A549 treated with DMSO at 1 μM for 4 hours (cell line): ENCODE results near the gene LIME1. TPM values are rescaled to one million over a fixed set of nuclear protein-coding genes. Genes with fewer than 3 reads are reported as not detected.

Experiments used
- total RNA-seq: library from RNA; stranded (reverse); fragments of 200-300 nt; extraction: Qiagen RNA extraction; gene quantifications from 5 replicates; pipeline ENCODE4 v1.2.3, GENCODE V29; 2022; ENCODE audit warnings: low read depth

The LIME1 gene
- 3.4 to 11.6 TPM (median 8.1 TPM) in 5 replicates for total RNA-seq

GRCh38 chr20:63735859-63736718 lies at the start of gene LIME1:
TSS of gene LIME1 (plus strand) at chr20:63736664. CDS start at chr20:63737550, 886 bp downstream.

GRCh38 chr20:63696628-63697356 lies 39.7 kb upstream of the LIME1 start, which contains the start of gene TNFRSF6B:
TSS of gene TNFRSF6B (plus strand) at chr20:63696652. CDS start at chr20:63696768, 116 bp downstream.

GRCh38 chr20:63707558-63708300 lies 28.7 kb upstream of the LIME1 start, which contains the start of the genes ARFRP1 and ZGPAT:
TSS of gene ARFRP1 (minus strand) at chr20:63707976. CDS start at chr20:63707091, 885 bp downstream.
TSS of gene ZGPAT (plus strand) at chr20:63708039. CDS start at chr20:63708581, 542 bp downstream.

GRCh38 chr20:63739130-63740069 lies 2.9 kb downstream of the LIME1 start, which contains the start of gene SLC2A4RG:
TSS of gene SLC2A4RG (plus strand) at chr20:63739776. CDS start at chr20:63739913, 137 bp downstream.

Other genes starting within 250 kb of the LIME1 start
- 128 to 177 TPM (median 145 TPM) in 5 replicates for gene EEF1A2, start 237.6 kb upstream of the LIME1 start, total RNA-seq
- 248 to 342 TPM (median 288 TPM) in 5 replicates for gene PPDPF, start 215.9 kb upstream of the LIME1 start, total RNA-seq
- gene PTK6, start 199.3 kb upstream of the LIME1 start, total RNA-seq: 2.1 to 3.1 TPM (median 2.5 TPM) in 5 replicates
- gene SRMS, start 188.9 kb upstream of the LIME1 start, total RNA-seq: 0.06 TPM in 1 of 5 replicates, not detected in the others
- gene FNDC11, start 182.5 kb upstream of the LIME1 start, total RNA-seq: 0.07 to 0.20 TPM (median 0.16 TPM) in 5 replicates
- gene HELZ2, start 162.4 kb upstream of the LIME1 start, total RNA-seq: 7.3 to 11.0 TPM (median 9.5 TPM) in 5 replicates
- 8.9 to 12.1 TPM (median 11.2 TPM) in 5 replicates for gene GMEB2, start 109.6 kb upstream of the LIME1 start, total RNA-seq
- 7.5 to 11.4 TPM (median 9.0 TPM) in 5 replicates for gene STMN3, start 83.2 kb upstream of the LIME1 start, total RNA-seq
- gene RTEL1, start 78.4 kb upstream of the LIME1 start, total RNA-seq: 5.3 to 8.8 TPM (median 7.0 TPM) in 5 replicates
- 0.81 to 1.1 TPM (median 1.0 TPM) in 4 of 5 replicates, not detected in the other for gene TNFRSF6B, start 40.0 kb upstream of the LIME1 start, total RNA-seq
- gene ARFRP1, start 28.7 kb upstream of the LIME1 start, total RNA-seq: 27.9 to 37.6 TPM (median 32.6 TPM) in 5 replicates
- 24.0 to 30.5 TPM (median 27.2 TPM) in 5 replicates for gene ZGPAT, start 28.6 kb upstream of the LIME1 start, total RNA-seq
- 60.9 to 99.3 TPM (median 87.7 TPM) in 5 replicates for gene SLC2A4RG, start 3.1 kb downstream of the LIME1 start, total RNA-seq
- 0.50 to 0.94 TPM (median 0.77 TPM) in 5 replicates for gene ZBTB46, start 94.6 kb downstream of the LIME1 start, total RNA-seq
- gene ABHD16B, start 124.8 kb downstream of the LIME1 start, total RNA-seq: 0.05 TPM in 1 of 5 replicates, not detected in the others
- 119 to 136 TPM (median 132 TPM) in 5 replicates for gene TPD52L2, start 128.6 kb downstream of the LIME1 start, total RNA-seq
- 26.4 to 31.6 TPM (median 31.2 TPM) in 5 replicates for gene DNAJC5, start 158.5 kb downstream of the LIME1 start, total RNA-seq
- gene UCKL1, start 219.8 kb downstream of the LIME1 start, total RNA-seq: 22.8 to 34.9 TPM (median 29.4 TPM) in 5 replicates
- 10.0 to 13.3 TPM (median 12.2 TPM) in 5 replicates for gene ZNF512B, start 233.3 kb downstream of the LIME1 start, total RNA-seq
- gene SAMD10, start 243.0 kb downstream of the LIME1 start, total RNA-seq: 0.10 to 0.13 TPM in 2 of 5 replicates, not detected in the others
- gene PRPF6, start 244.5 kb downstream of the LIME1 start, total RNA-seq: 52.6 to 60.3 TPM (median 55.1 TPM) in 5 replicates